K562 (cell line): Measurements from ENCODE around the gene MET. TPM values are rescaled to one million over a fixed set of nuclear protein-coding genes. Genes with fewer than 3 reads are reported as not detected.

ENCODE experiments used
- ATAC-seq: fragments of 200-7000 bp; cut with Tn5 transposase; 3 replicates; pipeline ENCODE4 v1.9.1; 2020; ENCODE audit warnings: moderate library complexity
- BruUV-seq: library from RNA; stranded (reverse); fragments of 400-500 nt; replicated peaks from 2 replicates; lab custom pipeline; 2021; lab: Mats Ljungman, UMichigan
- CTCF ChIA-PET: fragments of 300-600 bp; formaldehyde crosslinking; extraction: SDS; loops from one replicate; lab custom pipeline; 2021; ENCODE audit warnings: low intra/inter-chr PET ratio; lab: Yijun Ruan, JAX
- POLR2A ChIA-PET: fragments of 300-600, 350-650 bp; sonication (Branson Sonifier 250); formaldehyde crosslinking; extraction: SDS; loops from one replicate; lab custom pipeline; 2021; ENCODE audit warnings: antibody characterized with exemption, inconsistent platforms; lab: Yijun Ruan, JAX
- DNase-seq, 4 experiments: peaks; one replicate each; pipeline versions ENCODE4 v3.0.0 to v3.0.0-alpha.2; 2011 to 2018; ENCODE audit warnings: low spot score in 3 of 4, mixed read lengths in 3 of 4; ENCODE audit errors: extremely low read depth in 1 of 4
- FAIRE-seq: peaks from 2 replicates; lab custom pipeline; 2011; peaks lifted over from hg19 to GRCh38; lab: Jason Lieb, UNC
- H2AFZ ChIP-seq: 2 replicates; pipeline ENCODE4 v1.6.0; 2011; ENCODE audit warnings: low read depth, low read length, control low read depth, inconsistent platforms
- H3K27ac ChIP-seq: fragments of 200-600 bp; 3 replicates; pipeline ENCODE4 v1.8.0; 2011; ENCODE audit warnings: low read depth, mild to moderate bottlenecking, control low read depth, inconsistent platforms, low read length, moderate library complexity, mixed read lengths; ENCODE audit errors: extremely low read depth
- H3K27me3 ChIP-seq, 2 experiments: fragments of 300-600 bp in 1 of 2; 2 replicates in 1 of 2; 3 replicates in 1 of 2; pipeline versions ENCODE4 v1.6.0 to v1.8.0; 2011; ENCODE audit warnings: inconsistent platforms in 2 of 2, low read length in 2 of 2, mild to moderate bottlenecking in 1 of 2, mixed read lengths in 1 of 2, moderate library complexity in 1 of 2; ENCODE audit not compliant: control insufficient read depth in 2 of 2, insufficient read depth in 2 of 2
- H3K36me3 ChIP-seq: fragments of 300-600 bp; 3 replicates; pipeline ENCODE4 v1.8.0; 2011; ENCODE audit warnings: mild to moderate bottlenecking, low read length, inconsistent platforms; ENCODE audit not compliant: control insufficient read depth, insufficient read depth
- H3K4me1 ChIP-seq, 2 experiments: fragments of 200-600 bp in 1 of 2; replicated peaks in 1 of 2; 2 replicates in 1 of 2; 3 replicates in 1 of 2; pipeline versions ENCODE4 v1.5.1 to v1.8.0; 2011; ENCODE audit warnings: inconsistent platforms in 2 of 2, low read length in 2 of 2, mild to moderate bottlenecking in 1 of 2, mixed read lengths in 1 of 2, moderate library complexity in 1 of 2; ENCODE audit not compliant: control insufficient read depth in 2 of 2, insufficient read depth in 2 of 2
- H3K4me2 ChIP-seq: 2 replicates; pipeline ENCODE4 v1.6.1; 2011; ENCODE audit warnings: low read length, control low read depth, inconsistent platforms, mixed read lengths; ENCODE audit not compliant: insufficient read depth
- H3K4me3 ChIP-seq: fragments of 200-600 bp; sonication (generic), shearing (Covaris generic); 2 replicates; pipeline ENCODE4 v1.5.1; 2016; ENCODE audit warnings: control low read depth, inconsistent platforms
- H3K79me2 ChIP-seq: fragments of 200-600 bp; 3 replicates; pipeline ENCODE4 v1.8.0; 2011; ENCODE audit warnings: low read length, inconsistent platforms; ENCODE audit not compliant: control insufficient read depth, insufficient read depth
- H3K9ac ChIP-seq, 2 experiments: 2 replicates each; pipeline versions ENCODE4 v1.6.0 to v1.6.1; 2011; ENCODE audit warnings: low read depth in 2 of 2, low read length in 2 of 2, control low read depth in 1 of 2, inconsistent platforms in 1 of 2, mild to moderate bottlenecking in 1 of 2, mixed read lengths in 1 of 2; ENCODE audit not compliant: insufficient read depth in 1 of 2
- H3K9me1 ChIP-seq: one replicate; pipeline ENCODE4 v1.6.0; 2011; ENCODE audit warnings: inconsistent platforms, mild to moderate bottlenecking, low read length, moderate library complexity; ENCODE audit not compliant: control insufficient read depth, insufficient read depth
- H3K9me3 ChIP-seq: replicated peaks from 2 replicates; pipeline ENCODE4 v1.5.1; 2011; ENCODE audit warnings: low read depth, low read length, inconsistent platforms; ENCODE audit not compliant: control insufficient read depth, insufficient read depth
- H4K20me1 ChIP-seq: replicated peaks from 2 replicates; pipeline ENCODE4 v1.6.1; 2011; ENCODE audit warnings: low read length, inconsistent platforms, mixed read lengths; ENCODE audit not compliant: control insufficient read depth, insufficient read depth
- ETV1 ChIP-seq: fragments of 450-650 bp; conservative IDR thresholded peaks from 2 replicates; pipeline ENCODE4 v1.6.1; 2016; ENCODE audit warnings: missing genetic modification characterization, control low read depth, low read depth, missing compliant biosample characterization
- MAFF ChIP-seq: IDR thresholded peaks from 2 replicates; pipeline ENCODE4 v1.6.1; 2012; ENCODE audit warnings: low read length, improper control_type of control experiment
- MED1 ChIP-seq: sonication (generic); formaldehyde crosslinking; IDR thresholded peaks from 2 replicates; pipeline ENCODE4 v1.8.1; 2023; ENCODE audit warnings: missing genetic modification reagents, borderline replicate concordance
- SNRNP70 ChIP-seq: fragments of 200-400 bp; formaldehyde crosslinking; optimal IDR thresholded peaks from 2 replicates; pipeline ENCODE3; 2017; ENCODE audit warnings: low read depth, low read length
- ZNF197 ChIP-seq: fragments of 200-800 bp; sonication (Bioruptor generic); IDR thresholded peaks from 2 replicates; pipeline ENCODE4 v1.6.1; 2016; ENCODE audit warnings: low read depth, missing genetic modification characterization, missing compliant biosample characterization
- ZNF583 ChIP-seq: fragments of 250-450 bp; sonication (Bioruptor Pico); IDR thresholded peaks from 2 replicates; pipeline ENCODE4 v1.4.0; 2020
- WGBS: fragments of 100-300 bp; shearing (Covaris generic); methylation state at CpG from one replicate; pipeline ENCODE4 v1.1.6; 2016; ENCODE audit warnings: low coverage, mixed read lengths; ENCODE audit not compliant: insufficient coverage; ENCODE audit errors: missing lambda C conversion rate; 5-methylcytosine and 5-hydroxymethylcytosine counted together
- in situ Hi-C: fragments of 300-500 bp; cut with MboI; formaldehyde crosslinking; loops from 4 replicates; pipeline ENCODE4 v1.15.0; 2018; ENCODE audit warnings: inconsistent platforms, mixed read lengths
- intact Hi-C: fragments of 100-400 bp; cut with micrococcal nuclease; formaldehyde crosslinking; loops from 2 replicates; pipeline ENCODE4 v1.14.2; 2022
- polyA plus RNA-seq, 8 experiments: library from polyadenylated mRNA; depleted of rRNA in 4 of 8; stranded (reverse) in 5 of 8; unstranded in 3 of 8; fragments of >200 nt; fragmentation: Nextera tagmentation in 2 of 8; fragmentation: Illumina TruSeq in 1 of 8; extraction: Ambion mirVana in 2 of 8; extraction: Trizol in 1 of 8; gene quantifications; 2 replicates each; pipeline versions ENCODE4 v1.2.1 to v1.2.3, GENCODE V29; 2011 to 2014; ENCODE audit warnings: inconsistent platforms in 1 of 8, missing spikeins in 1 of 8
- total RNA-seq, 7 experiments: library from RNA; depleted of rRNA in 6 of 7; stranded (reverse); fragments of >200 nt in 6 of 7; fragmentation: Illumina TruSeq in 2 of 7; extraction: Trizol in 2 of 7; gene quantifications; 2 replicates each; pipeline versions ENCODE4 v1.2.1 to v1.2.3, GENCODE V29; 2011 to 2021; ENCODE audit warnings: low replicate concordance in 1 of 7
- TF ChIP-seq, protein P1 (sequence below): fragments of 250-450 bp; sonication (Bioruptor Pico); IDR thresholded peaks from 2 replicates; pipeline ENCODE4 v1.5.0; 2021; ENCODE audit warnings: mild to moderate bottlenecking, borderline replicate concordance
- TF ChIP-seq, protein P2 (sequence below): sonication (generic); formaldehyde crosslinking; IDR thresholded peaks from 2 replicates; pipeline ENCODE4 v1.8.1; 2023; ENCODE audit warnings: missing genetic modification reagents, mild to moderate bottlenecking, borderline replicate concordance
- TF ChIP-seq, protein P3 (sequence below), 2 experiments: fragments of 450-650 bp in 1 of 2; sonication (generic) in 1 of 2; formaldehyde crosslinking in 1 of 2; IDR thresholded peaks in 1 of 2; conservative IDR thresholded peaks in 1 of 2; 2 replicates each; pipeline versions ENCODE4 v1.6.1 to v1.8.1; 2016 to 2023; ENCODE audit warnings: mild to moderate bottlenecking in 2 of 2, moderate library complexity in 2 of 2, inconsistent platforms in 1 of 2, missing genetic modification reagents in 1 of 2

MET gene
- total and polyA plus RNA-seq, 9 of the 15 experiments (the other 6 are each of a cell fraction or from before 2014, with no cell fraction given) = 0.84 to 2.4 (median 1.1) TPM

DNA sequence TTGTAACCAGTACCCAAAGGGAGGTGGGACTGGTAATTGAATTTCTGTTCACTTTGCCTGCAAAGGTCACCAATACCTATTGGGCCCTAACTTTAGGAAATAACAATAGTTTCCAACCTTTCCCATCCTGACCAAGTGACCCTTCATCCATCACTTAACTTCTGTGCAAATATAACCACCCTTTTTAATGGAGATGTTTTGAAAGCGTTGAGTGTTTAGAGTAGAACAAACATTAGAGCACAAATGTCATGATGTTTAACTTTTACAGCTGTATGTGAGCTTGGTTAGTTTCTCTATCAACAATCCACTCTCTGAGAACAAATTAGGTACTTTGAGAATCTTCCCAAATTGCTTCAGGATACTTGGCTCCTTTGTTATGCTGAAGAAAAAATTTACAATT lies 66.4 kb downstream of the MET start:
- H3K4me1 ChIP-seq = no peaks in the 10 kb centered on the region
- no peaks in the 10 kb centered on the region for H3K79me2 ChIP-seq
- TF ChIP-seq MAFF (no peak), MED1 (CRISPR knock-in tag) (no peak), ZNF197 (no peak), ZNF583 (CRISPR knock-in tag) (no peak), ETV1 (tag) (no peak), SNRNP70 (no peak)
- TF ChIP-seq, protein P1, sequence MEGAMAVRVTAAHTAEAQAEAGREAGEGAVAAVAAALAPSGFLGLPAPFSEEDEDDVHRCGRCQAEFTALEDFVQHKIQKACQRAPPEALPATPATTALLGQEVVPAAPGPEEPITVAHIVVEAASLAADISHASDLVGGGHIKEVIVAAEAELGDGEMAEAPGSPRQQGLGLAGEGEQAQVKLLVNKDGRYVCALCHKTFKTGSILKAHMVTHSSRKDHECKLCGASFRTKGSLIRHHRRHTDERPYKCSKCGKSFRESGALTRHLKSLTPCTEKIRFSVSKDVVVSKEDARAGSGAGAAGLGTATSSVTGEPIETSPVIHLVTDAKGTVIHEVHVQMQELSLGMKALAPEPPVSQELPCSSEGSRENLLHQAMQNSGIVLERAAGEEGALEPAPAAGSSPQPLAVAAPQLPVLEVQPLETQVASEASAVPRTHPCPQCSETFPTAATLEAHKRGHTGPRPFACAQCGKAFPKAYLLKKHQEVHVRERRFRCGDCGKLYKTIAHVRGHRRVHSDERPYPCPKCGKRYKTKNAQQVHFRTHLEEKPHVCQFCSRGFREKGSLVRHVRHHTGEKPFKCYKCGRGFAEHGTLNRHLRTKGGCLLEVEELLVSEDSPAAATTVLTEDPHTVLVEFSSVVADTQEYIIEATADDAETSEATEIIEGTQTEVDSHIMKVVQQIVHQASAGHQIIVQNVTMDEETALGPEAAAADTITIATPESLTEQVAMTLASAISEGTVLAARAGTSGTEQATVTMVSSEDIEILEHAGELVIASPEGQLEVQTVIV = no peak
- TF ChIP-seq, protein P2, sequence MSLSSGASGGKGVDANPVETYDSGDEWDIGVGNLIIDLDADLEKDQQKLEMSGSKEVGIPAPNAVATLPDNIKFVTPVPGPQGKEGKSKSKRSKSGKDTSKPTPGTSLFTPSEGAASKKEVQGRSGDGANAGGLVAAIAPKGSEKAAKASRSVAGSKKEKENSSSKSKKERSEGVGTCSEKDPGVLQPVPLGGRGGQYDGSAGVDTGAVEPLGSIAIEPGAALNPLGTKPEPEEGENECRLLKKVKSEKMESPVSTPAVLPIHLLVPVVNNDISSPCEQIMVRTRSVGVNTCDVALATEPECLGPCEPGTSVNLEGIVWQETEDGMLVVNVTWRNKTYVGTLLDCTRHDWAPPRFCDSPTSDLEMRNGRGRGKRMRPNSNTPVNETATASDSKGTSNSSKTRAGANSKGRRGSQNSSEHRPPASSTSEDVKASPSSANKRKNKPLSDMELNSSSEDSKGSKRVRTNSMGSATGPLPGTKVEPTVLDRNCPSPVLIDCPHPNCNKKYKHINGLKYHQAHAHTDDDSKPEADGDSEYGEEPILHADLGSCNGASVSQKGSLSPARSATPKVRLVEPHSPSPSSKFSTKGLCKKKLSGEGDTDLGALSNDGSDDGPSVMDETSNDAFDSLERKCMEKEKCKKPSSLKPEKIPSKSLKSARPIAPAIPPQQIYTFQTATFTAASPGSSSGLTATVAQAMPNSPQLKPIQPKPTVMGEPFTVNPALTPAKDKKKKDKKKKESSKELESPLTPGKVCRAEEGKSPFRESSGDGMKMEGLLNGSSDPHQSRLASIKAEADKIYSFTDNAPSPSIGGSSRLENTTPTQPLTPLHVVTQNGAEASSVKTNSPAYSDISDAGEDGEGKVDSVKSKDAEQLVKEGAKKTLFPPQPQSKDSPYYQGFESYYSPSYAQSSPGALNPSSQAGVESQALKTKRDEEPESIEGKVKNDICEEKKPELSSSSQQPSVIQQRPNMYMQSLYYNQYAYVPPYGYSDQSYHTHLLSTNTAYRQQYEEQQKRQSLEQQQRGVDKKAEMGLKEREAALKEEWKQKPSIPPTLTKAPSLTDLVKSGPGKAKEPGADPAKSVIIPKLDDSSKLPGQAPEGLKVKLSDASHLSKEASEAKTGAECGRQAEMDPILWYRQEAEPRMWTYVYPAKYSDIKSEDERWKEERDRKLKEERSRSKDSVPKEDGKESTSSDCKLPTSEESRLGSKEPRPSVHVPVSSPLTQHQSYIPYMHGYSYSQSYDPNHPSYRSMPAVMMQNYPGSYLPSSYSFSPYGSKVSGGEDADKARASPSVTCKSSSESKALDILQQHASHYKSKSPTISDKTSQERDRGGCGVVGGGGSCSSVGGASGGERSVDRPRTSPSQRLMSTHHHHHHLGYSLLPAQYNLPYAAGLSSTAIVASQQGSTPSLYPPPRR = no peak
- TF ChIP-seq, protein P3, sequence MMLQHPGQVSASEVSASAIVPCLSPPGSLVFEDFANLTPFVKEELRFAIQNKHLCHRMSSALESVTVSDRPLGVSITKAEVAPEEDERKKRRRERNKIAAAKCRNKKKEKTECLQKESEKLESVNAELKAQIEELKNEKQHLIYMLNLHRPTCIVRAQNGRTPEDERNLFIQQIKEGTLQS (IDR thresholded peaks at IDR 0.05) = no peak
- TF ChIP-seq, protein P3 (CRISPR knock-in tag; conservative IDR thresholded peaks at IDR 0.05) = no peak

More for the DNA sequence above, 66.4 kb downstream of the MET start:
- CTCF ChIA-PET = no interaction called here
- Histone ChIP-seq H3K9me1 (no peaks in the 10 kb centered on the region), H2AFZ (no peak overlapping the region), H3K27ac (no peak overlapping the region), H3K9ac (no peak overlapping the region), H3K4me3 (no peak overlapping the region), H3K27me3 (peaks cover 8 to 14% of the 10 kb centered on the region in 2 experiments; a peak in 4 of 5 replicates), H3K9me3 (no peaks in the 10 kb centered on the region), H4K20me1 (no peaks in the 10 kb centered on the region), H3K4me2 (no peak overlapping the region), H3K36me3 (no peaks in the 10 kb centered on the region)
- DNase-seq = no peak
- POLR2A ChIA-PET = interaction anchor here (0.7 to 1.3 kb wide), 2 partner anchors 11 to 14 kb away, joined by 3 to 4 read pairs; no protein-coding TSS in a partner anchor
- no TSS peak for BruUV-seq
- no peak for FAIRE-seq
- in situ Hi-C loops = no loop called here
- intact Hi-C loops = no loop called here
- no peak for ATAC-seq
- 0% methylated on average over 1 of the region's 1 CpG for WGBS
